Central memory CD8-positive, alpha-beta T cell (primary cell): ENCODE measurements around the gene ZNF469.

Experiments
- ATAC-seq: fragments of 150-1000 bp; cut with Tn5 transposase; replicated peaks from 2 replicates; pipeline ENCODE4 v1.10.0; 2022; ENCODE audit warnings: mild to moderate bottlenecking, moderate FRiP score, moderate number of reproducible peaks; ENCODE audit not compliant: poor library complexity, severe bottlenecking; ENCODE audit errors: extremely low read depth
- DNase-seq, 2 donors: peaks; one replicate each; pipeline ENCODE4 v3.0.0; 2021; ENCODE audit warnings: low spot score in 2 of 2
- H3K27ac Mint-ChIP-seq: one replicate; pipeline ENCODE4 v1.8.0; 2022; ENCODE audit warnings: low read depth, mild to moderate bottlenecking, moderate library complexity, mixed read lengths
- H3K27me3 Mint-ChIP-seq: one replicate; pipeline ENCODE4 v1.8.0; 2022; ENCODE audit warnings: mixed read lengths
- H3K36me3 Mint-ChIP-seq: one replicate; pipeline ENCODE4 v1.8.0; 2022; ENCODE audit warnings: mild to moderate bottlenecking, moderate library complexity, mixed read lengths; ENCODE audit not compliant: insufficient read depth
- H3K4me1 Mint-ChIP-seq: one replicate; pipeline ENCODE4 v1.8.0; 2022; ENCODE audit warnings: mixed read lengths
- H3K4me3 Mint-ChIP-seq: one replicate; pipeline ENCODE4 v1.8.0; 2022; ENCODE audit warnings: mild to moderate bottlenecking, moderate library complexity, mixed read lengths
- H3K9me3 Mint-ChIP-seq: one replicate; pipeline ENCODE4 v1.8.0; 2022; ENCODE audit warnings: mixed read lengths

ZNF469 gene

GRCh38 chr16:88390265-88390664 lies 7.5 kb downstream of the ZNF469 start:
- Mint-ChIP-seq H3K9me3 (no peaks in the 10 kb centered on the region), H3K27ac (no peak overlapping the region)
- no peak for DNase-seq

GRCh38 chr16:88390735-88391134 lies 8.0 kb downstream of the ZNF469 start:
- Mint-ChIP-seq H3K27me3 (peaks cover 47% of the 10 kb centered on the region), H3K36me3 (no peaks in the 10 kb centered on the region), H3K27ac (no peak overlapping the region), H3K4me3 (no peak overlapping the region), H3K4me1 (no peaks in the 10 kb centered on the region), H3K9me3 (no peaks in the 10 kb centered on the region)
- DNase-seq = no peak
- ATAC-seq = no peak

More at GRCh38 chr16:88390265-88390664, 7.5 kb downstream of the ZNF469 start:
- H3K4me1 Mint-ChIP-seq = no peaks in the 10 kb centered on the region
- ATAC-seq = no peak
- no peaks in the 10 kb centered on the region for H3K36me3 Mint-ChIP-seq
- no peak overlapping the region for H3K4me3 Mint-ChIP-seq
- H3K27me3 Mint-ChIP-seq = peaks cover 52% of the 10 kb centered on the region

GRCh38 chr16:88391144-88391850 lies 8.5 kb downstream of the ZNF469 start:
- no peak for ATAC-seq
- no peak overlapping the region for H3K27ac Mint-ChIP-seq

GRCh38 chr16:88392111-88392510 lies 9.4 kb downstream of the ZNF469 start:
- Mint-ChIP-seq H3K27ac (no peak overlapping the region), H3K9me3 (no peaks in the 10 kb centered on the region), H3K27me3 (peaks cover 35% of the 10 kb centered on the region), H3K4me3 (no peak overlapping the region), H3K36me3 (no peaks in the 10 kb centered on the region), H3K4me1 (no peaks in the 10 kb centered on the region)
- ATAC-seq (no peak), DNase-seq (no peak)

More at GRCh38 chr16:88391144-88391850, 8.5 kb downstream of the ZNF469 start:
- Mint-ChIP-seq H3K36me3 (no peaks in the 10 kb centered on the region), H3K27me3 (peaks cover 42% of the 10 kb centered on the region), H3K4me1 (no peaks in the 10 kb centered on the region), H3K4me3 (no peak overlapping the region), H3K9me3 (no peaks in the 10 kb centered on the region)
- no peak for DNase-seq

- Mint-ChIP-seq H3K9me3 (no peaks in the 10 kb centered on the region), H3K27ac (no peak overlapping the region), H3K27me3 (peaks cover 35% of the 10 kb centered on the region), H3K4me1 (no peaks in the 10 kb centered on the region), H3K4me3 (no peak overlapping the region), H3K36me3 (no peaks in the 10 kb centered on the region)
- no peak for ATAC-seq
- no peak for DNase-seq
These were observed 9.9 kb downstream of the ZNF469 start for GRCh38 chr16:88392616-88393015.

GRCh38 chr16:88393034-88393433 lies 10.3 kb downstream of the ZNF469 start:
- Mint-ChIP-seq H3K4me3 (no peak overlapping the region), H3K27me3 (peaks cover 35% of the 10 kb centered on the region), H3K27ac (no peak overlapping the region), H3K4me1 (no peaks in the 10 kb centered on the region), H3K36me3 (no peaks in the 10 kb centered on the region), H3K9me3 (peaks cover under 1% of the 10 kb centered on the region)
- DNase-seq = no peak
- no peak for ATAC-seq

GRCh38 chr16:88393571-88393970 lies 10.8 kb downstream of the ZNF469 start:
- no peaks in the 10 kb centered on the region for H3K4me1 Mint-ChIP-seq
- H3K4me3 Mint-ChIP-seq = no peak overlapping the region
- H3K36me3 Mint-ChIP-seq = no peaks in the 10 kb centered on the region
- peaks cover 4% of the 10 kb centered on the region for H3K9me3 Mint-ChIP-seq
- DNase-seq (no peak), ATAC-seq (no peak)
- H3K27me3 Mint-ChIP-seq = peaks cover 35% of the 10 kb centered on the region
- no peak overlapping the region for H3K27ac Mint-ChIP-seq

GRCh38 chr16:88394426-88394825 lies 11.7 kb downstream of the ZNF469 start:
- Mint-ChIP-seq H3K27ac (no peak overlapping the region), H3K36me3 (no peaks in the 10 kb centered on the region), H3K4me3 (no peak overlapping the region), H3K9me3 (peaks cover 4% of the 10 kb centered on the region), H3K27me3 (peaks cover 29% of the 10 kb centered on the region), H3K4me1 (no peaks in the 10 kb centered on the region)
- DNase-seq = no peak
- no peak for ATAC-seq

- H3K4me3 Mint-ChIP-seq = no peak overlapping the region
- peaks cover 4% of the 10 kb centered on the region for H3K9me3 Mint-ChIP-seq
- no peak for DNase-seq
- peaks cover 14% of the 10 kb centered on the region for H3K27me3 Mint-ChIP-seq
- no peak overlapping the region for H3K27ac Mint-ChIP-seq
- no peaks in the 10 kb centered on the region for H3K4me1 Mint-ChIP-seq
- ATAC-seq = no peak
- H3K36me3 Mint-ChIP-seq = no peaks in the 10 kb centered on the region
These were observed 13.2 kb downstream of the ZNF469 start for GRCh38 chr16:88395669-88396584.

GRCh38 chr16:88398170-88398873 lies 15.6 kb downstream of the ZNF469 start:
- Mint-ChIP-seq H3K27ac (no peak overlapping the region), H3K27me3 (no peaks in the 10 kb centered on the region), H3K4me3 (no peak overlapping the region), H3K36me3 (no peaks in the 10 kb centered on the region), H3K9me3 (peaks cover 4% of the 10 kb centered on the region), H3K4me1 (no peaks in the 10 kb centered on the region)
- DNase-seq (no peak), ATAC-seq (no peak)

GRCh38 chr16:88398874-88399178 lies 16.1 kb downstream of the ZNF469 start:
- DNase-seq (no peak), ATAC-seq (no peak)
- no peaks in the 10 kb centered on the region for H3K36me3 Mint-ChIP-seq
- no peak overlapping the region for H3K27ac Mint-ChIP-seq
- peaks cover 4% of the 10 kb centered on the region for H3K9me3 Mint-ChIP-seq
- no peaks in the 10 kb centered on the region for H3K27me3 Mint-ChIP-seq
- no peaks in the 10 kb centered on the region for H3K4me1 Mint-ChIP-seq
- no peak overlapping the region for H3K4me3 Mint-ChIP-seq

GRCh38 chr16:88400186-88400585 lies 17.4 kb downstream of the ZNF469 start:
- peaks cover 4% of the 10 kb centered on the region for H3K9me3 Mint-ChIP-seq
- H3K4me1 Mint-ChIP-seq = no peaks in the 10 kb centered on the region
- DNase-seq (no peak), ATAC-seq (no peak)
- no peak overlapping the region for H3K27ac Mint-ChIP-seq
- H3K4me3 Mint-ChIP-seq = no peak overlapping the region
- peaks cover 11% of the 10 kb centered on the region for H3K27me3 Mint-ChIP-seq
- no peaks in the 10 kb centered on the region for H3K36me3 Mint-ChIP-seq
